Middle frontal gyrus (tissue), 1 donor: ENCODE measurements around the gene GLUL.
"Not testable (repeated sequence)": the region's sequence is repeated elsewhere in the genome, so short reads cannot be mapped to it uniquely, and the experiment has no call there.

Experiments used
- DNase-seq: peaks from one replicate; pipeline ENCODE4 v3.0.0-alpha.2; 2015; ENCODE audit warnings: low spot score; ENCODE audit errors: extremely low spot score

The GLUL gene

DNA sequence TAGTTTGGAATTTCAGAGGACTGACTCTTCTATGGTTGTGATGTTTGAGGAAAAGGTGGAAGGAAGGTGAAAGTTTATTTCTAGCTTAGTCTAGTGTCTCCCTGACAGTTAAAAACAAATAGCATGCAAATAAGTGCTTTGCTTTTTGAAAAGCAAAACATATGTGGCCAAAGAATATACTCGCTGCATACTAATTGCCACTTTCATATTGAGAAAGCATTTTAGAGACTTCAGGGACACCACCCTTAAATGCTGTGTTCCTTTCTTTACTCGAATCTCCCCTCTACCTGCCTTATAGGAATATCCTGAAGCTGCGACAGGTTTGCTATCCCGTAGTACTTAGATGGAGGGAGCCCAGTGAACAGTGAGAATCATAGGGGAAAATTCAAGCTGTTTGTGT, 23.2 kb downstream of the GLUL start:
- no peak for DNase-seq

- DNase-seq: no peak
Measured at GRCh38 chr1:182367926-182368325, 23.7 kb downstream of the GLUL start.

DNA sequence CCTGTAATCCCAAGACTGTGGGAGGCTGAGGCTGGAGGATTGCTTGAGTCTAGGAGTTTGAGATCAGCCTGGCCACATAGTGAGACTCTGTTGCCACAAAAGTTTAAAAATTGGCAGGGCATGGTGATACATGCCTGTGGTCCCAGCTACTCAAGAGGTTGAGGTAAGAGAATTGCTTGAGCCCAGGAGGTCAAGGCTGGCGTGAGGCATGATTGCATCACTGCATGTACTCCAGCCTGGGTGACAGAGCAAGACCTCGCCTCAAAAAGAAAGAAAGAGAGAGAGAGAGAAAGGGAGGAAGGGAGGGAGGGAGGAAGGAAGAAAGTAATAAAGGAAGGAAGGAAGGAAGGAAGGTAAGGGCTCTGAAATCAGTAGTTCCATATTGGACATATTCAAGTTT, 25.0 kb downstream of the GLUL start:
- DNase-seq: no peak

- no peak for DNase-seq
Measured at GRCh38 chr1:182359645-182360044, 31.9 kb downstream of the GLUL start.

DNA sequence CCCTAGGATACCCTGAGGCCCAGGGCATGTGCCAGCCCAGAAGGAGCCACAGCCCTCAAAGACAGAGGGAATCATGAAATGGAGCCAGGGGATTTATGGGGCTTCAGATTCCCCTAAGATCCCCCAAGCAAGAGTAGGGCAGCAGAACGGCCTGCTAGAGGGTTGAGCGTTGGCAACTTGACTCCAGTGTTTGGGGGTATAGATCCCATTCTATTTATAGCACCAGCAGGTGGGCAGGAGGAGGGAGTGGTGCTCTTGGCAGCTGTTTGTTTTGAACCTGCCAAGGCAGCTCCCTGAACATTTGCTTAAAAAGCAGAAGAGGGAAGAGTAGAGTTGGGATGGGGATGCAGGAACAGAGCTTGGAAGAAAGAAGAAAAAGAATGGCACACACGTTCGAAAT, 33.7 kb downstream of the GLUL start:
- DNase-seq: no peak

DNA sequence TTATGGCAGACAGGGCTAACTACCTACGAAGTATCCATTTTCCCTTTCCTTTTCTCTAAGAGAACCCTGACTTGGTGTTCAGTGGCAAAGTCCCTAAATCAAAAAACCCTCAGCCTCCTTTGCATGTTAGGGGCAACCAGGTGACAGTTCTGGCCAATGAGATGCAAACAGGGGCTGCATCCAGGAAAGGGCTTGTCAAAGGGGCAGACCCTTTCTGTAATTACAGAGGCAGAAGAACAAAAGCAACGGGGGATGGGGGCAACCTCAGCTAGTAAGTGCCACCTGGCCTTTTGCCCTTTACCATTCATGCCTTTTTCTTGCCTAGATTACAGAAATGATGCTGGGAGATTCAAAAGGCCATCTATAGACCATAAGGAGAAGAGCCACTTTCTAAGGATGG, 34.4 kb downstream of the GLUL start:
- no peak for DNase-seq

- no peak for DNase-seq
Measured at GRCh38 chr1:182355723-182356098, 35.9 kb downstream of the GLUL start.

DNA sequence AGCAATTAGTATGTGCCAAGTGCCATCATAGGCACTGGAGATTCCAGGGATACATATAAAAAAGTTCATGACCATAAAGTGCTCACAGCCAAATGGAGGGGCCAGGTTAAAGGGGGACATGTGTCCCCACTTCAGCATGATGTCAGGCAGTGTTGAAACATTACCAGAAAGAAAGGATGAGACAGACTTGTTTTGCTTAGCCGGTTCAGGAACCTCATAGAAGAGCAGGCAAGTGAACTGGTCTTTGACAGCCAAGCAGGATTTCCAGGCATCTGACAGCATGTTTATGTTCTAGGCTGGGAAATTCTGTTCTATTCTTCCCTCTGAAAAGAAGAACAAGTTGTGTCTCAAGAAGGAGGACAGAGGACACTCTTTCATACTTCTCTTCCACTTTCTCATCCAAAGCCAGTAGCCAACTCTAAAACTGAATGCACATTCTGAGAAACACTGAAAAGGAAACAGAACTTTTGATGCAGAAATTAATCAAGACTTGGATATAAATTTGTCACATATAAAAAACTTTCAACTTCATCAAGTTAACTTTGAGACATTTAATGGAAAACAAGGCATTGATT, 39.7 kb downstream of the GLUL start:
- no peak for DNase-seq

GRCh38 chr1:182350839-182351238, 40.8 kb downstream of the GLUL start:
- DNase-seq: no peak

DNA sequence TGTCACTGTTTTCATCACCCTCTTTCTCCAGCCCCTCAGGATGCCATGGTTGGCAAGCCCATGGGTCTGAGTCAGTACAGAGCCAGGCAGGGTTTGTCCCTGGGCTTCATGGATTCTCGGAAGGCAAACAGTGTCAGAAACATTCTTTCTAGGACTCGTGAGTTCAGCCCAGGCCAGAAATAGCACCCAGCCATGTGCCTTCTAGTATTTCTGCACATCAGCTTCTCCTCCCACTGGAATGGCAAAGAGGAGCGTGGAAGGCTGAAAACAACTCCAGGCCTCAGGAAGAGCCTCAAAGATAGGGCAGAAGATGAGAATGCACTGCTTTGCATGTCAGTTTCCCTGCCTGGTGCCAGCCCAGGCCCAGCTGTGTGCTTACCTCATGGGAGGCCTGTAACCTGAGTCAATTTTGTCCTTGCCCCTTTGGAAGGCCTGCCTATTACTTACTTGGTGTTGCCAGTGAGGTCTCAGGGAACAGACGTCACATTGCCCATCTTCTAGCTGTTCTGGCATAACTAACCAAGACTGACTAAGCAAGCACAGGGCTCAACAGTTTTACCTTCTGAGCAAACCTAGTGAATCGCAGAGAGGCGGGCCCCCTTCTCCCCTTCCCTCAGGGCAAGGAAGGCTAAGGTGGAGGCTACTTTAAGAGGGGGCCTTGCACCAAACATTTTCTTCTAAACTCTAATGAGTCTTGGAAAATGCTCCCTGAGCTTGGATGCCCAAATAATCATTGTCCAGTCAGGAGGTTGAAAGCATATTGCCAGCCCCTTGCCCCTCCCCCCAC, 42.4 kb downstream of the GLUL start:
- no peak for DNase-seq

GRCh38 chr1:182347019-182347418, 44.6 kb downstream of the GLUL start:
- DNase-seq: no peak

DNA sequence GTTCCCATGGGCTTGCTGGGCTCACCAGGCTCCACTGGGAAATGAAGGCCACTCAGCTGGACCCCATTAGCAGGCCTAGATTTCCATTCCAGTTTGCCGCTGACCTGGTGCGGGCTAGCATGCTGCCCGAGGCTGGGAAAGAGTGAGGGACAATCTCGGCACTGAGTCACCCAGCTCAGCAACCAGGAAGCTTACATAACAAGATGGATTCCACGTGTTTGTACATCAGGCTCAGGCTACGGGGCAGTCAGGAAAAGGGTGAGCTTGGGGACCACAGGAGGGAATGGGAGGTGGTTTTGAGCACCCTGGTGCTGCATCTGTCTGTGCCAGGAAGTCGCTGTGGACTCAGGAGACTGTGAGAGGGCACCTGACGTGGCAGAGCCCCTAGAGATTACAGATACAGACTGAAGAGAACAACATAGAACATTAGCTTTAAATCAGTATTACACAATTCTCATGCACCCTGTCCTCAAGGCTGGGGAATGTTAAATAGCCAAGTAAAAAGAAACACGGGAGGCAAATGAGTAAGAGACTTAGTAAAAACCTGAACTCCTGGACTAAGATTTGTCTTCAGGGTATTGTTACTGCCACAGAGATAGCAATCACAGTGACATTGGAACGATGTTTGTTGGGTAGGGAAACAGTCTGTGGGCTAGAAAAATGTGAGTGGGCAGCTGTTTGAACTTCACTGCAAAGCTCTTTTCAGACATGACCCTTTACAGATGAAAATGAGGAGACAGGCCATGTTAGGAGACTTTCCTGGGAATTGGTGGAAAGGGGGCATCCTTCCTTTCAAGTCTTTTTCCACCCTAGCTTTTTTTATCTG, 51.1 kb downstream of the GLUL start:
- DNase-seq: no peak

DNA sequence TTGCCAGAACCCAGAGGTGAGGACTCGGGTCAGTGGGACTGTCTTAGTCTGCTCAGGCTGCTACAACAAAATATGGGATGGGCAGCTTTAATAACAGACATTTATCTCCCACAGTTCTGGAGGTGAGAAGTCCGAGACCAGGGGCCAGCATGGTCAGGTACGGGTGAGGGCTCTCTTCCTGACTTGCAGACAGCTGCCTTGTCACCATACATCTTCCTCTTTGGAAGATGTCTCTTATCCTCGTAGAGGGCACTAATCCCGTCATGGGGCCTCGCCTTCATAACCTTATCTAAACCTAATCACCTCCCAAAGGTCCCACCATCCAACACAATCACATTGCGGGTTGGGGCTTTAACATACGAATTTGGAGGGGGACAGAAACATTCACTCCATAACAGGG, 51.9 kb downstream of the GLUL start:
- DNase-seq: no peak

- DNase-seq: no peak
Measured at GRCh38 chr1:182338806-182339370, 52.7 kb downstream of the GLUL start.

DNA sequence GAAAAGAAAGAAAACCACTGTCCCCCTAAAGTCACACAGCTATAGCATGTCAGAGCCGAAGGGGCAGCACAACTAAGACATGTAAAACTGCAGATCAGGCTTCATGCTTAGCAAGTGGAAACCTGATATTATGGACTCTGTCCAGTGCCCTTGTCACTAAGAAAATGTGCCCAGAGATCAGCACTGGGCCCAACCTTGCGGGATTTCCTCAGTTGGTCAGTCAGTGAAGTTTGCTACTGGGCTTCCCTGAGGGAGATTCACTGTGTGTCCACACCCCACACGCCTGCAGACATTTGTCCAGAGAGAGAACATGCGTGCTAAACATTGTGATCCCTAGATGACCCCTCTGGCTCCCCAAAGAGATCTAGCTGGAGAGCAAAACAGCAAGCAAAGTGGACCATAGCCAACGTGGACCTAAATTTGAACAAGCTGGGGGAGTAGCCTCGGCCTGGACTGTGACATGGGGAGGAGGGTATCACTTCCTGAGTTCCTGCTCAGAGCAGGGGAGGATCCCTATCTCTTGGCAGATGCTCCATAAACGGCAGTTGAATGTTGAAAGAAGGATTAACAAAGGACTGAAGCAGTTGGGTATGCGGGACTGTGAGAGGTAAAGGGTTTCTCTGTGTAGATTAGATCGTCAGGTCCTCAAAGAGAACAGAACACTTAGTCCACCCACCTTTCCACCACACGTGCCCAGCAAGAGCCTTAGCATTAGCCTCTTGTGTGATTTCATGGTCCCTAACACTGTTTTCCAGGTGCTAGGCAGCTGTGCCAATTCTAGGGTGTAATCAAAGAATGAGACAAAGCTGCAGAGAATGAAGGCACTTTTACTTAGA, 53.6 kb downstream of the GLUL start:
- no peak for DNase-seq

GRCh38 chr1:182335771-182336566, 55.6 kb downstream of the GLUL start:
- no peak for DNase-seq

DNA sequence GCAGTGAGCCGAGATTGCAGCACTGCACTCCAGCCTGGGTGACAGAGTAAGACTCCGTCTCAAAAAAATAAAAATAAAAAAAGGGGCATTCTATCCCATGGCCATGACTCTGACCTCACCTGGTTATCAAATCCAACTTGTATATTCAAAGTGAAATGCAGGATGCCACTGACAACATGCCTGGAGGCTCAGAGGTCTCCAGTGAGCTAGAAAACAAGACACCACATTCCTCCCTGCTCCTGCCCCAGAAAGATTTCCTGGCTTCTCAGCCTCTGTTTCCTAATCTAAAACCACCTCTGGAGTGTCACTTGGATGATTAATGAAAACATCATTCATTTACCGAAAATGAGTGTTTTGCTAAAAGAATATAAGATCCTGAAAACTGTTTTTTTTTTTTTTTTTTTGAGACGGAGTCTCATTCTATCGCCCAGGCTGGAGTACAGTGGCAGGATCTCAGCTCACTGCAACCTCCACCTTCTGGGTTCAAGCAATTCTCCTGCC, 58.5 kb downstream of the GLUL start:
- not testable (repeated sequence) for DNase-seq

DNA sequence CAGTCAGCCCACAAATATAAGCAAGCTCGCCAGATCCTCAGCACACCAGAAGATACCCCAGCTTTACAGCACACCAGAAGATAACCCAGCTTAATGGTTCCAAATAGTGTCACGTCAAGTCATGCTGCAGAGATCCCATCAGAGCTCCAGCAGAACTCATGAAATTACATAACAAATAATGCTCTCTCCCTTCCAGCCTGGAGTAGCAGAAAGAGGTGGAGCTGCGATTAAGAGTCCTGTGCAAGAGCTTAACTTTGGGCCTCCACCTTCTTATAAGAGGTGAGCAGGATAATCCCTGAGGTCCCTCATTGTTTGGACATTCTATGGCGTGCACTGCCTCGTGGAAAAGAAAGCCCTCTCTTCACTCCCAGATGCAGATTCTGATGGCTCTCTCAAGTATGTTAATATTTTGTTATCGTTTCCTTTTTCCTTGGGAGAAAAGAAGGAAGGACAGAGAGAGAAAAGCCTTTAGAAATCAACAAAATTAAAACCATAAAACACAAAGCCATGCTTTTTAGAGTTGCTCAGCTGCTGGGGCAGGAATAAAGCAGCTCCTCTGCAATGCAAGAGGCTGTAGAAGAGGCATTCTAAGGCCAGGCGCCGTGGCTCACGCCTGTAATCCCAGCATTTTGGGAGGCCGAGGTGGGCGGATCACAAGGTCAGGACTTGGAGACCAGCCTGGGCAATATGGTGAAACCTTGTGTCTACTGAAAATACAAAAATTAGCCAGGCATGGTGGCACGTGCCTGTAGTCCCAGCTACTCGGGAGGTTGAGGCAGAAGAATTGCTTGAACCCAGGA, 59.1 kb downstream of the GLUL start:
- DNase-seq: no peak
